ENCODE measurements around the gene CYTH3.

The CYTH3 gene

GRCh38 chr7:6210621-6211372 lies 61.6 kb downstream of the CYTH3 start:
- no peak overlapping the region for H3K23ac ChIP-seq (ENCODE audit: low read depth, low read length, poor library complexity)
- H3K18ac ChIP-seq (ENCODE audit: low read length) = no peak overlapping the region
- no peak overlapping the region for H3K4me3 ChIP-seq (ENCODE audit: low read length in 2 of 2)
- H3K4me1 ChIP-seq (ENCODE audit: control insufficient read depth in 2 of 2, insufficient read depth in 1 of 2, low read depth in 1 of 2, low read length in 2 of 2) = no peaks in the 10 kb centered on the region
- no peak overlapping the region for H3K9ac ChIP-seq (ENCODE audit: low read depth, low read length, poor library complexity)
- no peak overlapping the region for H2BK5ac ChIP-seq (ENCODE audit: low read length)
- H2AK5ac ChIP-seq (ENCODE audit: low read depth, low read length) = no peak overlapping the region
- no peak overlapping the region for H2BK15ac ChIP-seq (ENCODE audit: low read length)
- no peak overlapping the region for H2BK12ac ChIP-seq (ENCODE audit: low read length)
- H4K91ac ChIP-seq (ENCODE audit: low read depth, low read length, poor library complexity) = no peak overlapping the region
- peaks cover 0 to 2% of the 10 kb centered on the region in 2 donors for H3K9me3 ChIP-seq (replicated peaks in 1 of 2; ENCODE audit: control insufficient read depth in 2 of 2, insufficient read depth in 1 of 2, low read depth in 1 of 2, low read length in 2 of 2)
- DNase-seq (ENCODE audit: low spot score) = no peak
- no peak overlapping the region for H3K27ac ChIP-seq (replicated peaks; ENCODE audit: low read length)
- no peak overlapping the region for H2BK120ac ChIP-seq (ENCODE audit: low read depth, low read length)
- H2AFZ ChIP-seq (ENCODE audit: low read length) = no peak overlapping the region
- no CpG with 5 or more reads among the region's 7 CpGs for whole genome bisulfite sequencing, 2 donors (ENCODE audit: extremely low coverage in 2 of 2, insufficient read length in 2 of 2, insufficient replicate concordance in 1 of 2)
- H3K36me3 ChIP-seq (replicated peaks in 1 of 2; ENCODE audit: control insufficient read depth in 2 of 2, insufficient read depth in 2 of 2, low read length in 2 of 2) = no peaks in the 10 kb centered on the region
- H3K14ac ChIP-seq (ENCODE audit: low read length) = no peak overlapping the region
- H3K27me3 ChIP-seq (ENCODE audit: control insufficient read depth in 3 of 3, insufficient read depth in 3 of 3, low read depth in 1 of 3, low read length in 3 of 3) = no peaks in the 10 kb centered on the region
- H3K4ac ChIP-seq (ENCODE audit: low read length) = no peak overlapping the region
- H3K79me1 ChIP-seq (ENCODE audit: low read depth, low read length) = no peaks in the 10 kb centered on the region
- no peak overlapping the region for H4K8ac ChIP-seq (ENCODE audit: low read depth, low read length)
- no peak overlapping the region for H3K4me2 ChIP-seq (ENCODE audit: insufficient read depth, low read length, poor library complexity, severe bottlenecking)

- Histone ChIP-seq H3K9ac (ENCODE audit: low read depth, low read length, poor library complexity) (no peak overlapping the region), H3K4me2 (ENCODE audit: insufficient read depth, low read length, poor library complexity, severe bottlenecking) (no peak overlapping the region), H2BK12ac (ENCODE audit: low read length) (no peak overlapping the region), H4K8ac (ENCODE audit: low read depth, low read length) (no peak overlapping the region), H3K4ac (ENCODE audit: low read length) (no peak overlapping the region), H3K4me3 (ENCODE audit: low read length in 2 of 2) (no peak overlapping the region), H2AK5ac (ENCODE audit: low read depth, low read length) (no peak overlapping the region), H2BK15ac (ENCODE audit: low read length) (no peak overlapping the region), H4K91ac (ENCODE audit: low read depth, low read length, poor library complexity) (no peak overlapping the region), H3K79me1 (ENCODE audit: low read depth, low read length) (no peaks in the 10 kb centered on the region), H3K27ac (replicated peaks; ENCODE audit: low read length) (no peak overlapping the region), H3K4me1 (ENCODE audit: control insufficient read depth in 2 of 2, insufficient read depth in 1 of 2, low read depth in 1 of 2, low read length in 2 of 2) (no peaks in the 10 kb centered on the region), H3K36me3 (replicated peaks in 1 of 2; ENCODE audit: control insufficient read depth in 2 of 2, insufficient read depth in 2 of 2, low read length in 2 of 2) (no peaks in the 10 kb centered on the region), H3K27me3 (ENCODE audit: control insufficient read depth in 3 of 3, insufficient read depth in 3 of 3, low read depth in 1 of 3, low read length in 3 of 3) (no peaks in the 10 kb centered on the region), H3K18ac (ENCODE audit: low read length) (no peak overlapping the region), H2BK5ac (ENCODE audit: low read length) (no peak overlapping the region), H3K14ac (ENCODE audit: low read length) (no peak overlapping the region), H3K9me3 (replicated peaks in 1 of 2; ENCODE audit: control insufficient read depth in 2 of 2, insufficient read depth in 1 of 2, low read depth in 1 of 2, low read length in 2 of 2) (no peaks in the 10 kb centered on the region), H3K23ac (ENCODE audit: low read depth, low read length, poor library complexity) (no peak overlapping the region), H2BK120ac (ENCODE audit: low read depth, low read length) (no peak overlapping the region), H2AFZ (ENCODE audit: low read length) (no peak overlapping the region)
- DNase-seq (ENCODE audit: low spot score) = no peak
- WGBS, 2 donors (ENCODE audit: extremely low coverage in 2 of 2, insufficient read length in 2 of 2, insufficient replicate concordance in 1 of 2) = no CpG with 5 or more reads among the region's 6 CpGs
Measured at GRCh38 chr7:6209340-6209739, 63.1 kb downstream of the CYTH3 start.

GRCh38 chr7:6208573-6209328 lies 63.7 kb downstream of the CYTH3 start:
- no peaks in the 10 kb centered on the region for H3K36me3 ChIP-seq (replicated peaks in 1 of 2; ENCODE audit: control insufficient read depth in 2 of 2, insufficient read depth in 2 of 2, low read length in 2 of 2)
- no peak overlapping the region for H2BK5ac ChIP-seq (ENCODE audit: low read length)
- H4K8ac ChIP-seq (ENCODE audit: low read depth, low read length) = no peak overlapping the region
- H3K9ac ChIP-seq (ENCODE audit: low read depth, low read length, poor library complexity) = no peak overlapping the region
- H3K27me3 ChIP-seq (ENCODE audit: control insufficient read depth in 3 of 3, insufficient read depth in 3 of 3, low read depth in 1 of 3, low read length in 3 of 3) = no peaks in the 10 kb centered on the region
- no peak overlapping the region for H3K14ac ChIP-seq (ENCODE audit: low read length)
- no CpG with 5 or more reads among the region's 5 CpGs for WGBS, 2 donors (ENCODE audit: extremely low coverage in 2 of 2, insufficient read length in 2 of 2, insufficient replicate concordance in 1 of 2)
- H4K91ac ChIP-seq (ENCODE audit: low read depth, low read length, poor library complexity) = no peak overlapping the region
- no peak overlapping the region for H2BK120ac ChIP-seq (ENCODE audit: low read depth, low read length)
- H2AFZ ChIP-seq (ENCODE audit: low read length) = no peak overlapping the region
- no peak for DNase-seq (ENCODE audit: low spot score)
- H3K4ac ChIP-seq (ENCODE audit: low read length) = no peak overlapping the region
- H3K27ac ChIP-seq (replicated peaks; ENCODE audit: low read length) = no peak overlapping the region
- H3K4me1 ChIP-seq (ENCODE audit: control insufficient read depth in 2 of 2, insufficient read depth in 1 of 2, low read depth in 1 of 2, low read length in 2 of 2) = no peaks in the 10 kb centered on the region
- no peak overlapping the region for H3K4me3 ChIP-seq (ENCODE audit: low read length in 2 of 2)
- H3K4me2 ChIP-seq (ENCODE audit: insufficient read depth, low read length, poor library complexity, severe bottlenecking) = no peak overlapping the region
- no peaks in the 10 kb centered on the region for H3K9me3 ChIP-seq (replicated peaks in 1 of 2; ENCODE audit: control insufficient read depth in 2 of 2, insufficient read depth in 1 of 2, low read depth in 1 of 2, low read length in 2 of 2)
- H2AK5ac ChIP-seq (ENCODE audit: low read depth, low read length) = no peak overlapping the region
- no peak overlapping the region for H3K18ac ChIP-seq (ENCODE audit: low read length)
- H3K79me1 ChIP-seq (ENCODE audit: low read depth, low read length) = no peaks in the 10 kb centered on the region
- no peak overlapping the region for H2BK12ac ChIP-seq (ENCODE audit: low read length)
- H3K23ac ChIP-seq (ENCODE audit: low read depth, low read length, poor library complexity) = no peak overlapping the region
- H2BK15ac ChIP-seq (ENCODE audit: low read length) = no peak overlapping the region

GRCh38 chr7:6205971-6206660 lies 66.3 kb downstream of the CYTH3 start:
- Histone ChIP-seq H2BK15ac (ENCODE audit: low read length) (no peak overlapping the region), H3K4me3 (ENCODE audit: low read length in 2 of 2) (no peak overlapping the region), H3K4me1 (ENCODE audit: control insufficient read depth in 2 of 2, insufficient read depth in 1 of 2, low read depth in 1 of 2, low read length in 2 of 2) (no peaks in the 10 kb centered on the region), H3K79me1 (ENCODE audit: low read depth, low read length) (no peaks in the 10 kb centered on the region), H4K91ac (ENCODE audit: low read depth, low read length, poor library complexity) (no peak overlapping the region), H3K36me3 (replicated peaks in 1 of 2; ENCODE audit: control insufficient read depth in 2 of 2, insufficient read depth in 2 of 2, low read length in 2 of 2) (no peaks in the 10 kb centered on the region), H3K14ac (ENCODE audit: low read length) (no peak overlapping the region), H2BK120ac (ENCODE audit: low read depth, low read length) (no peak overlapping the region), H3K9ac (ENCODE audit: low read depth, low read length, poor library complexity) (no peak overlapping the region), H3K18ac (ENCODE audit: low read length) (no peak overlapping the region), H2BK12ac (ENCODE audit: low read length) (no peak overlapping the region), H3K4me2 (ENCODE audit: insufficient read depth, low read length, poor library complexity, severe bottlenecking) (no peak overlapping the region), H3K27me3 (ENCODE audit: control insufficient read depth in 3 of 3, insufficient read depth in 3 of 3, low read depth in 1 of 3, low read length in 3 of 3) (no peaks in the 10 kb centered on the region), H4K8ac (ENCODE audit: low read depth, low read length) (no peak overlapping the region), H3K23ac (ENCODE audit: low read depth, low read length, poor library complexity) (no peak overlapping the region), H2AK5ac (ENCODE audit: low read depth, low read length) (no peak overlapping the region), H3K27ac (replicated peaks; ENCODE audit: low read length) (no peak overlapping the region), H2AFZ (ENCODE audit: low read length) (no peak overlapping the region), H3K9me3 (replicated peaks in 1 of 2; ENCODE audit: control insufficient read depth in 2 of 2, insufficient read depth in 1 of 2, low read depth in 1 of 2, low read length in 2 of 2) (no peaks in the 10 kb centered on the region), H2BK5ac (ENCODE audit: low read length) (no peak overlapping the region), H3K4ac (ENCODE audit: low read length) (no peak overlapping the region)
- no peak for DNase-seq (ENCODE audit: low spot score)
- whole genome bisulfite sequencing, 2 donors (ENCODE audit: extremely low coverage in 2 of 2, insufficient read length in 2 of 2, insufficient replicate concordance in 1 of 2) = no CpG with 5 or more reads among the region's 3 CpGs
